NCI-H2029 (cell line): ENCODE data around the gene DCAF6.

ENCODE experiments used
- DNase-seq: peaks from one replicate; lab custom pipeline; 2025; lab: John Stamatoyannopoulos, UW

Gene DCAF6

GRCh38 chr1:168084396-168085231 is 148.1 kb downstream of the DCAF6 start:
- DNase-seq: no peak

GRCh38 chr1:168085401-168085872 is 149.0 kb downstream of the DCAF6 start:
- no peak for DNase-seq

GRCh38 chr1:168086438-168086837 is 150.0 kb downstream of the DCAF6 start:
- no peak for DNase-seq

- no peak for DNase-seq
Measured at GRCh38 chr1:168087696-168088095, 151.2 kb downstream of the DCAF6 start.

- no peak for DNase-seq
Measured at GRCh38 chr1:168088511-168089325, 152.2 kb downstream of the DCAF6 start.

- DNase-seq: no peak
Measured at GRCh38 chr1:168089326-168089978, 153.0 kb downstream of the DCAF6 start.

- no peak for DNase-seq
Measured at GRCh38 chr1:168089979-168090337, 153.5 kb downstream of the DCAF6 start.

GRCh38 chr1:168090395-168090794 is 153.9 kb downstream of the DCAF6 start:
- DNase-seq: no peak

- no peak for DNase-seq
Measured at GRCh38 chr1:168091063-168091462, 154.6 kb downstream of the DCAF6 start.

GRCh38 chr1:168091720-168092550 is 155.5 kb downstream of the DCAF6 start:
- DNase-seq: no peak

- no peak for DNase-seq
Measured at GRCh38 chr1:168092566-168093355, 156.3 kb downstream of the DCAF6 start.

GRCh38 chr1:168093616-168094015 is 157.1 kb downstream of the DCAF6 start:
- no peak for DNase-seq

- no peak for DNase-seq
Measured at GRCh38 chr1:168095476-168095875, 159.0 kb downstream of the DCAF6 start.

- DNase-seq: no peak
Measured at GRCh38 chr1:168096296-168097165, 160.0 kb downstream of the DCAF6 start.

GRCh38 chr1:168097921-168098528 is 161.5 kb downstream of the DCAF6 start:
- no peak for DNase-seq

GRCh38 chr1:168098534-168099320 is 162.2 kb downstream of the DCAF6 start:
- DNase-seq: no peak

- no peak for DNase-seq
Measured at GRCh38 chr1:168099337-168099801, 162.9 kb downstream of the DCAF6 start.

GRCh38 chr1:168100315-168101002 is 164.0 kb downstream of the DCAF6 start:
- no peak for DNase-seq
